DMS153 (cell line): ENCODE results near the gene AHCYL2.
A peak's percentile ranks its signal among the peaks of the same experiment; 100 is the strongest.
"Not testable (repeated sequence)": the region's sequence is repeated elsewhere in the genome, so short reads cannot be mapped to it uniquely, and the experiment has no call there.

Experiments
- DNase-seq: peaks from one replicate; lab custom pipeline; 2025; lab: John Stamatoyannopoulos, UW

Gene AHCYL2

GRCh38 chr7:129245533-129245932 is 20.7 kb downstream of the AHCYL2 start:
- no peak for DNase-seq

GRCh38 chr7:129247087-129247486 is 22.3 kb downstream of the AHCYL2 start:
- no peak for DNase-seq

DNA sequence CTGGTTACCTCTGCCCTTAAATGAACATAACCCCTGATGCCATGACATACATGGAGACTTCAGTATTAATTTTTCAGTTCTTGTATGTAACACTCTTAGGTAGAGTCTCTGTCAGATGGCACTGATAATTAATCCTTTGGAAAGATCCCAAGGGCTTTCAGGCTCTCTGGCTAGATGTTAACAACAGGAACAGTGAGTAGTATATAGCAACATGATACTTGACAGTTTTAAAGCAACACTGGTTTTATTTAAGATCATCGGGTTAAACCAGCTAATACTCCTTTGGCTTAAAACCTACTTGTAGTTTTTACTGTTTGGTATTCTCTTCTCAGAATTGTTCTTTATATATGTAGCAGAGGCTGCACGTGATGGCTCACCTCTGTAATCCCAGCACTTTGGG is 27.3 kb downstream of the AHCYL2 start:
- no peak for DNase-seq

- DNase-seq = not testable (repeated sequence)
Observed at GRCh38 chr7:129252603-129253002, 27.8 kb downstream of the AHCYL2 start.

DNA sequence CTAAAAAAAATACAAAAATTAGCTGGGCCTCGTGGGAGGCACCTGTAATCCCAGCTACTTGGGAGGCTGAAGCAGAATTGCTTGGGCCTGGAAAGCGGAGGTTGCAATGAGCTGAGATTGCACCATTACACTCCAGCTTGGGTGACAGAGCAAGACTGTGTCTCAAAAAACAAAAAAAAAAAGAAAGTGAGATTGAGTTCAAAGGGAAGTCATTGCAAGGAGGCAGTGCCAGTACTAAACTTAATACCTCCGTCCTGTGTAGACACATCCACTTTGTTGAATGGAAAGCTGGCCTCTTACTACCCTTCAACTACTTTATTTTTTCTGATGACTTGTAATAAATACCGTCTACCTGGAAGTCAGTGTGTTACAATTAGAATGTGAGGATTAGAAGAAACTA is 31.0 kb downstream of the AHCYL2 start:
- no peak for DNase-seq

DNA sequence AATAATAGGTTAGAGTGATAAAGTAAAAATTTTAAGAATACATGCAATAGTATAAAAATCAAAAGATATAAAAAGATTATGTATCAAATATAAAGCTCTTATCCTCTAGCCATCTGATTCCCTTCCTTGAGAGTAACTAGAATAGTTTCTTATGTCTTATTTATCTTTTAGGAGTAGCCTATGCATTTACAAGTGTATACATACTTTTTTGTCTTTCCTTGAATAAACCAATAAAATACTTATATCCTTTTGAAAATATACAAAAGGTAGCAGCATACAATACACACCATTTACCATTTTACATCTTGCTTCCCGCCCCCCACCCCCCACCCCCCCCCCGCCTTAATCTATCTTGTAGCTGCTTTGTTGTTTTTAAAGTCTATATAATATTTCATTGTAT is 31.4 kb downstream of the AHCYL2 start:
- no peak for DNase-seq

- no peak for DNase-seq
Observed at GRCh38 chr7:129257168-129257567, 32.3 kb downstream of the AHCYL2 start.

GRCh38 chr7:129258649-129259389 is 34.0 kb downstream of the AHCYL2 start:
- DNase-seq = peak; percentile 5

DNA sequence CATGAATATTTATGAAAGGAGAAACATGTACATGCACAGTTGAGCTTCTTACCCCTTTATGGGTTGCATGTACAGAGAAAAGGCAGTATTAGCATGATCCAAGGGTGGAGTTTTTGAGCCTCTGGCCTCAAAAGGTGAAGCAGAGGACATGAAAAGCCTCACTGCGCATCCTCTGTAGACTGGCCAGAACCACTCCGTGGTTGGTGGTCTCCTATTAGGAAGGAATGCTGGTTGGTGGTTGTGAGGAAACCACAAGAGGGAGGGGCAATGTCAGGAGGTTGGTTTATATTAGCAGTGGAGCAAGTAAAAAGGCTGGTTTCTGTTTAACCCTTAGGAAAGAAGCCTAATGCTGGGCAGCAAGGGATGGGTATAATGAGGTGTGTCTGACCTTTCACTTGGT is 37.5 kb downstream of the AHCYL2 start:
- no peak for DNase-seq

DNA sequence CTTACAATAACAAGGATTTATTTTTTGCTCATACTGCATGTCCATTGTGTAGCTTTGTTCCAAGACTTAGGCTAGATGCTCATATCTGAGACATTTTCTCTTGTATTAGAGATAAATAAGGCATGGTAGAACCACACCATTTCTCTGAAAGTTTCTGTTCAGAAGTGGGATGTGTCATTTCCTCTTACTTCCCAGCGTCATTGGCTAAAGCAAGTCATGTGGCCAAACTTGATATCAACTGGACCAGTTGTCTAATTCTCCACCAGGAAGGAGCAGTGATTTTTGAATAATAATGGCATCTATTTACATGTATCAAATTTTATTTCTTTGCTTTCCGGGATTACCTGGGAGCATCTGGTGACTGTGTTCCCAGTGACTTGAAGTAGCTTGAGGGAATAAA is 38.3 kb downstream of the AHCYL2 start:
- no peak for DNase-seq

GRCh38 chr7:129264534-129264933 is 39.7 kb downstream of the AHCYL2 start:
- DNase-seq = no peak

DNA sequence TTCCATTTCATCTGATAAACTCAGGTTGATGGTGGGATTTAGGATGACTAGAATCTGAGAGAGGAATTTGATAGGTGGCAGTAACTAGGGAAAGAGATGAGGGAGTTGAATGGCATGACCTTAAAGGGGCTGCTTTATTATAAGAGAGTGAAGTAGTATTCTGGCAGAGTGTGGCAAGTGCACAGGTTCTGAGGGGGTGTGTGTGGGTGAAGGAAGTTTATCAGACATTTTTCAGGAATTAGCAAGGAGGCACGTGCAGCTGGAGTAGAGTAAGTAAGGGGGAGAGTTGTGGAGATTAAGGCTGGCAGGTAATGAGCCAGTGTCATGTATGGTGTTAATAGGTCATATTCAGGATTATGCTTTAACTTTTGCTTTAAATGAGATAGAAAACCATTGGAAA is 40.5 kb downstream of the AHCYL2 start:
- DNase-seq = no peak

- no peak for DNase-seq
Observed at GRCh38 chr7:129266181-129266580, 41.4 kb downstream of the AHCYL2 start.

DNA sequence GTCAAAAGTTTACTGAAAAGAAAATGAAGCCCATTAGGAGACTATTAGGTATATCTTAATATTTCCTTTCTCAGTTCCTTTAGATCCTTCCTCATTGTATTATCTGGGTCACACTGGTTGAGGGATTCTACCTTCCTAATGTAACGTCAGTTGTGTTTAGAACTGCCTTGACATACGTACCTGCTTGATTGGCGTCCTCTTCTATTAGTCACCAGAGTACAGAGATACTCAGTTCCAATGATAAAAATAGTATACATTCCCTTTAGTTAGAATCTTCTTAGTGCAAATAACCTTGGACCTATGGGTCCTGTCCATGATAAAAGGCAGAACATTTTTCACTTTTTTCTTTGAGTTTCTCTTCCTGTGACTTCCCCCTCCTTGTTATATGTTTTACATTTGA is 45.2 kb downstream of the AHCYL2 start:
- DNase-seq = no peak

DNA sequence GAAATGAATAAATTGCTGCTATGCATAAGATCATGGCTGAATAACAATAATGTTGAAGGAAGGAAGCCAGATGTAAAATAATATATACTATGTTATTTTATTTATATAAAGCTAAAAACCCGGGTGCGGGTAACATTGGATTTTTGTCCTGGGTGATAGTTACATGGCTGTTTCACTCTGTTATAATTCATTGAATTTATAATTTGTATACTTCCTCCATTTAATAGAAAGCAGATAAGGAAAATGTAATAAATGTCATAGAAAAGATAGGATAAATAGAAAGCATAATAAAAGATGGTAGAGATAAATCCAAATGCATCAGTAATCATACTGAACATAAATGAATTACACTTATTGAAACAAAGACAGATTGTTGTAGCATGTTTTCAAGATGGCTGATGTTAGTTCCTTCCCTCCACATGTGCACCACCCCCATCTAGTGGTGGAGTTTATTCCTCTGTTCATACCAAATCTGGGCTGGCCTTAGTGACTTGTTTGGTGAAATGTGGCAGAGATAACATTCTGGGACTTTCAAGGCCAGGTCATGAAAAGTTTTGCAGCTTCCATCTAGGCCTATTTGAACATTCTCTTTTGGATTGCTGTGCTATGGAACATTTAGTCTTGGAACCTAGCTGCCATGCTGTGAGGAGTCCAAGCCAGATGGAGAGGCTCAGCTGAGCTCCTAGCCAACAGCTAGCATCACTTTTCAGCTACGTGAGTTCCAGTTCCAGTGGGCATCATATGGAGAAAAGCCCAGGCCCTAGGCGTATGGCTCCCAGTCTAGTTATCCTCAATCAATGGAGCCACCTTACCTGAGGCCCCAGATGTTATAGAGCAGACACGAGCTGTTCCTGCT is 46.9 kb downstream of the AHCYL2 start:
- no peak for DNase-seq

DNA sequence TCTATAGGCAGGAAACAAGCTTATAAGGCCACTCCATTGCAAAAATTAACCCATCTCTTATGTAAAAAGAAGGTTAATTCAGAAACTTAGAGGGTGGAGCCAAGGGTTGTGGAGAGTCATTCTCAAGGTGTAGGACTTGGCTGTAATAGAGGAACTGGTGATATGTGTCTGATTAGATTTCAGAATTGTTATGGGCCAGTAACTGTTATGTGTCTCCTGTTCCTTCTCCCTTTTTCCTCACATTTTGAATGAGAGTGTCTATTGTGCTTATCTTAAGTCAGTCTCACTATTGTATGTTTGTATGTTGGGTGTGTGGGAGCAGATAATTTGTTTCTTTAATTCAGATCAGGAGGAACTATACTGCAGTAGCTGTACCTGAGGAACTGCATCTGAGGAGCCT is 49.1 kb downstream of the AHCYL2 start:
- DNase-seq = no peak

GRCh38 chr7:129277629-129278028 is 52.8 kb downstream of the AHCYL2 start:
- DNase-seq = no peak

DNA sequence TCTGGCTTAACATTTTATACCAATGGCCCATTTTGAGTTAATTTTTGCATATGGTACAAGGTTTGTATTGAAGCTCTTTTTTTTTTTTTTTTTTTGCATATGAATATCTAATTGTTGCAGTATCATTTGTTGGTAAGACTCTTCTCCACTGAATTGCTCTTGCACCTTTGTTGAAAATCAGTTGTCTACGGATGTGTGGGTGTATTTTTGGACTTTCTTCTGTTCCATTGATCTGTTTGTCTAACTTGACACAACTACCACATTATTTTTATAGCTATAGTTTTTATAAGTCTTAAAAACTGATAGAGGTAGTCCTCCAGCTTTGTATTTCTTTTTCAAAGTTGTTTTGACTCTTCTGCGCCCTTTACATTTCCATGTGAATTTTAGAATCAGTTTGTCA is 53.9 kb downstream of the AHCYL2 start:
- DNase-seq = no peak

- DNase-seq = no peak
Observed at GRCh38 chr7:129279757-129280156, 54.9 kb downstream of the AHCYL2 start.

DNA sequence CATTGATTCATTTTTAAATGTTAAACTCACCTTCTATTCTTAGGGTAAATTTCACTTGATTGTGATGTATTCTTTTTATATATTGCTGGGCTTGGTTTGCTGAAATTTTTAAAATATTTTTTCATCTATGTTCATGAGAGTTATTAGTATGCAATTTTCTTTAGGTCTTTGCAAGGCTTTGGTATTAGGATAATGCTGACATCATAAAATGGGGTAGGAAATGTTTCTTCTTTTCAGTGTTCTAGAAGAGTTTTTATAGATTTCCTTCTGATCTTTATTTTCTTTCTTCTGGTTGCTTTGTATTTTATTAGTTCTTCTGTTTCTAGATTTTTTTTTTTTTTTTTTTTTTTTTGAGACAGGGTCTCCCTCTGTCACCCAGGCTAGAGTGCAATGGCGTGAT is 56.3 kb downstream of the AHCYL2 start:
- DNase-seq = no peak

DNA sequence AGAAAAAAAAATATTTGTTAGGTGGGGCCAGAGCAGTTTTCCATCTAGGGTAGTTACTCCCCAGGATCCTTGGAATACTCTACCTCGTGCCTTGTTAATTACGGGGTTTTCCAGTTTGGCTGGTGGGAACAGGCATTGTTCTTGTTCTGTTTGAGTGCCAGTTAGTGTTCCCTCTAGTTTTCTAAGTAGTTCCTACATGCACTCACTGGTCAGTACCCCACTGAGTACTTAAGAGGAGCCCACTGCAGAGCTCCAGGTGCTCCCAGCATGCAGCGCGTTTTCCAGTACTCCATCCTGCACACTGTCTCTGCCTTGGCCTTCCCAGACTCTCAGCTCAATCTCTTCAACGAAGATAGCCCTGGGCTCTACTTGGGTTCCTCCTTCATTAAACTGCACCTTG is 58.0 kb downstream of the AHCYL2 start:
- DNase-seq = no peak

GRCh38 chr7:129283936-129284335 is 59.1 kb downstream of the AHCYL2 start:
- DNase-seq = no peak

DNA sequence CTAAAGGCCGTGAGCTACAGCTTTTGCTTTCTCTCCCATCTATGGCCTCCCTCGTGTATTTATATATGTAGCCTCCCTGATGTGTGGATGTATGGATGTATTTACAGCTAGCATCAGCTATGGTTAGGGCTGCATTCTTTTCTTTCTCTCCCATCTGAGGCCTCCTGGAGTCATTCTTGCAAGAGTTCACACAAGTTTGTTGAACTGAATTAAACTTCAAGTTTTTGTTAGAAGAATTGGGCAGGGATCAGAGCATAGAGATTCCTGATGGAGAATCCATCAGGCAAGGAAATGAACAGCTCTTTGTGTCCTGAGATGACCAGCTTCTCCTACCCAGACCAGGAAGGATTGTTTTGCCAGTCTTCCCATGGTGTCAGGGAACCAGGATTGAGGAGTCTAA is 60.3 kb downstream of the AHCYL2 start:
- DNase-seq = no peak

- no peak for DNase-seq
Observed at GRCh38 chr7:129292861-129293260, 68.0 kb downstream of the AHCYL2 start.
